Transverse colon (tissue), 4 donors: ENCODE results near the gene CNPY4.

Experiments
- EP300 ChIP-seq: sonication (generic); formaldehyde crosslinking; IDR thresholded peaks from one replicate; pipeline ENCODE4 v1.6.1; 2017; ENCODE audit warnings: antibody characterized with exemption, low read depth
- POLR2A ChIP-seq: fragments of 450-650 bp; IDR thresholded peaks from one replicate; pipeline ENCODE4 v1.6.1; 2016; ENCODE audit warnings: antibody characterized with exemption, mild to moderate bottlenecking, moderate library complexity
- POLR2AphosphoS5 ChIP-seq, 3 donors: sonication (generic); formaldehyde crosslinking; IDR thresholded peaks; one replicate each; pipeline ENCODE4 v1.6.1; 2016; ENCODE audit warnings: antibody characterized with exemption in 3 of 3
- TF ChIP-seq, protein P1 (sequence below), 5 experiments: fragments of 200-600 bp in 3 of 5; fragments of 450-650 bp in 2 of 5; sonication (generic) in 3 of 5; IDR thresholded peaks; 1 replicate in 2 of 5; 2 replicates in 3 of 5; pipeline ENCODE4 v1.5.1; 2016 to 2017; ENCODE audit warnings: antibody characterized with exemption in 5 of 5, inconsistent platforms in 3 of 5, mild to moderate bottlenecking in 2 of 5, moderate library complexity in 1 of 5

DNA sequence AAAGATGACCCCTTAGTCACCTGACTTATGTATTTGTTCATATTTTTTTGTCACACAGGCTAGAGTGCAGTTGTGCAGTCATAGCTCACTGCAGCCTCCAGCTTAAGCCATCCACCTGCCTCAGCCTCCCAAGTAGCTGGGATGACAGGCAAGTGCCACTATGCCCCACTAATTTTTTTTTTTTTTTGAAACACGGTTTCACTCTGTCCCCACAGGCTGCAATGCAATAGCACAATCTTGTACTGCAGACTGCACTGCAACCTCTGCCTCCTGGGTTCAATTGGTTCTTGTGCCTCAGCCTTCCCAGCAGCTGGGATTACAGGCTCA lies 9.2 kb downstream of the CNPY4 start:
- TF ChIP-seq, protein P1, sequence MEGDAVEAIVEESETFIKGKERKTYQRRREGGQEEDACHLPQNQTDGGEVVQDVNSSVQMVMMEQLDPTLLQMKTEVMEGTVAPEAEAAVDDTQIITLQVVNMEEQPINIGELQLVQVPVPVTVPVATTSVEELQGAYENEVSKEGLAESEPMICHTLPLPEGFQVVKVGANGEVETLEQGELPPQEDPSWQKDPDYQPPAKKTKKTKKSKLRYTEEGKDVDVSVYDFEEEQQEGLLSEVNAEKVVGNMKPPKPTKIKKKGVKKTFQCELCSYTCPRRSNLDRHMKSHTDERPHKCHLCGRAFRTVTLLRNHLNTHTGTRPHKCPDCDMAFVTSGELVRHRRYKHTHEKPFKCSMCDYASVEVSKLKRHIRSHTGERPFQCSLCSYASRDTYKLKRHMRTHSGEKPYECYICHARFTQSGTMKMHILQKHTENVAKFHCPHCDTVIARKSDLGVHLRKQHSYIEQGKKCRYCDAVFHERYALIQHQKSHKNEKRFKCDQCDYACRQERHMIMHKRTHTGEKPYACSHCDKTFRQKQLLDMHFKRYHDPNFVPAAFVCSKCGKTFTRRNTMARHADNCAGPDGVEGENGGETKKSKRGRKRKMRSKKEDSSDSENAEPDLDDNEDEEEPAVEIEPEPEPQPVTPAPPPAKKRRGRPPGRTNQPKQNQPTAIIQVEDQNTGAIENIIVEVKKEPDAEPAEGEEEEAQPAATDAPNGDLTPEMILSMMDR (IDR thresholded peaks at IDR 0.05): no peak
- TF ChIP-seq POLR2A: no peak
- TF ChIP-seq POLR2AphosphoS5 (IDR thresholded peaks at IDR 0.05): no peak
- no peak for TF ChIP-seq EP300
